IMR-90 (cell line): ENCODE results near the gene MAOB.
"Not testable (repeated sequence)": the region's sequence is repeated elsewhere in the genome, so short reads cannot be mapped to it uniquely, and the experiment has no call there.

ENCODE experiments used
- CTCF ChIP-seq: conservative IDR thresholded peaks from 2 replicates; pipeline ENCODE4 v1.5.1; 2012; ENCODE audit warnings: mild to moderate bottlenecking, low read depth, low read length, improper control_type of control experiment
- POLR2A ChIP-seq: IDR thresholded peaks from 2 replicates; pipeline ENCODE4 v1.6.1; 2012; ENCODE audit warnings: mild to moderate bottlenecking, low read depth, low read length
- RCOR1 ChIP-seq: IDR thresholded peaks from 2 replicates; pipeline ENCODE4 v1.6.1; 2012; ENCODE audit warnings: mild to moderate bottlenecking, low read length, improper control_type of control experiment; ENCODE audit not compliant: insufficient replicate concordance
- USF2 ChIP-seq: fragments of 150-350 bp; IDR thresholded peaks from 2 replicates; pipeline ENCODE4 v1.6.1; 2017; ENCODE audit warnings: mild to moderate bottlenecking, antibody characterized with exemption, low read length, low read depth
- TF ChIP-seq, protein P1 (sequence below): fragments of 150-350 bp; IDR thresholded peaks from 2 replicates; pipeline ENCODE4 v1.6.1; 2016; ENCODE audit warnings: low read depth, mild to moderate bottlenecking, low read length, moderate library complexity, borderline replicate concordance

- TF ChIP-seq CTCF, USF2, RCOR1, POLR2A: not testable (repeated sequence)
- TF ChIP-seq, protein P1, sequence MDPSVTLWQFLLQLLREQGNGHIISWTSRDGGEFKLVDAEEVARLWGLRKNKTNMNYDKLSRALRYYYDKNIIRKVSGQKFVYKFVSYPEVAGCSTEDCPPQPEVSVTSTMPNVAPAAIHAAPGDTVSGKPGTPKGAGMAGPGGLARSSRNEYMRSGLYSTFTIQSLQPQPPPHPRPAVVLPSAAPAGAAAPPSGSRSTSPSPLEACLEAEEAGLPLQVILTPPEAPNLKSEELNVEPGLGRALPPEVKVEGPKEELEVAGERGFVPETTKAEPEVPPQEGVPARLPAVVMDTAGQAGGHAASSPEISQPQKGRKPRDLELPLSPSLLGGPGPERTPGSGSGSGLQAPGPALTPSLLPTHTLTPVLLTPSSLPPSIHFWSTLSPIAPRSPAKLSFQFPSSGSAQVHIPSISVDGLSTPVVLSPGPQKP, result not testable (repeated sequence)
Measured at GRCh38 chrX:43727254-43727653, 155.0 kb downstream of the MAOB start.
